GM21737 (cell line): Measurements from ENCODE around the gene ANO6.
"Not testable (repeated sequence)": the region's sequence is repeated elsewhere in the genome, so short reads cannot be mapped to it uniquely, and the experiment has no call there.

Source experiments
- ATAC-seq: cut with Tn5 transposase; IDR thresholded peaks from one replicate; pipeline ENCODE4 v1.9.1; 2021; ENCODE audit warnings: mild to moderate bottlenecking, moderate library complexity; ENCODE audit not compliant: unreplicated experiment

Gene ANO6

GRCh38 chr12:45235087-45236025 lies 19.5 kb downstream of the ANO6 start:
- ATAC-seq = no peak

GRCh38 chr12:45236383-45236782 lies 20.5 kb downstream of the ANO6 start:
- ATAC-seq = not testable (repeated sequence)

GRCh38 chr12:45242180-45242579 lies 26.3 kb downstream of the ANO6 start:
- ATAC-seq = no peak

GRCh38 chr12:45243963-45244362 lies 28.1 kb downstream of the ANO6 start:
- no peak for ATAC-seq

GRCh38 chr12:45244561-45245343 lies 28.9 kb downstream of the ANO6 start:
- ATAC-seq = peak; percentile 94

GRCh38 chr12:45246236-45246635 lies 30.3 kb downstream of the ANO6 start:
- ATAC-seq = no peak

- ATAC-seq = no peak
Measured at GRCh38 chr12:45247589-45247988, 31.7 kb downstream of the ANO6 start.

GRCh38 chr12:45248095-45248494 lies 32.2 kb downstream of the ANO6 start:
- ATAC-seq = no peak

GRCh38 chr12:45254254-45254653 lies 38.4 kb downstream of the ANO6 start:
- ATAC-seq = no peak

- ATAC-seq = no peak
Measured at GRCh38 chr12:45256721-45257120, 40.8 kb downstream of the ANO6 start.

- ATAC-seq = peak; percentile 93
Measured at GRCh38 chr12:45257185-45257930, 41.5 kb downstream of the ANO6 start.

GRCh38 chr12:45259675-45260074 lies 43.8 kb downstream of the ANO6 start:
- no peak for ATAC-seq

- ATAC-seq = no peak
Measured at GRCh38 chr12:45260104-45260815, 44.4 kb downstream of the ANO6 start.

GRCh38 chr12:45260854-45261253 lies 45.0 kb downstream of the ANO6 start:
- ATAC-seq = no peak

- ATAC-seq = not testable (repeated sequence)
Measured at GRCh38 chr12:45262185-45262584, 46.3 kb downstream of the ANO6 start.

GRCh38 chr12:45263587-45263986 lies 47.7 kb downstream of the ANO6 start:
- no peak for ATAC-seq

GRCh38 chr12:45268672-45269411 lies 52.9 kb downstream of the ANO6 start:
- peak; percentile 62 for ATAC-seq

GRCh38 chr12:45269412-45269751 lies 53.5 kb downstream of the ANO6 start:
- no peak for ATAC-seq

GRCh38 chr12:45270951-45271350 lies 55.1 kb downstream of the ANO6 start:
- ATAC-seq = no peak

- no peak for ATAC-seq
Measured at GRCh38 chr12:45273717-45274271, 57.9 kb downstream of the ANO6 start.
